PFSK-1 (cell line): ENCODE results near the gene PPFIA4.

Source experiments
- FOXP2 ChIP-seq: optimal IDR thresholded peaks from 2 replicates; pipeline ENCODE3; 2011; ENCODE audit warnings: borderline replicate concordance, control low read depth, inconsistent platforms; ENCODE audit not compliant: insufficient read depth; ENCODE audit errors: extremely low read length, extremely low read depth
- POLR2AphosphoS5 ChIP-seq: IDR thresholded peaks from 2 replicates; pipeline ENCODE4 v1.6.1; 2012; ENCODE audit warnings: low read depth, mild to moderate bottlenecking, control low read depth, low read length, moderate library complexity
- SIN3A ChIP-seq: IDR thresholded peaks from 2 replicates; pipeline ENCODE4 v1.6.1; 2012; ENCODE audit warnings: mild to moderate bottlenecking, low read length, moderate library complexity, borderline replicate concordance; ENCODE audit not compliant: insufficient read depth
- TAF1 ChIP-seq: IDR thresholded peaks from 2 replicates; pipeline ENCODE4 v1.6.1; 2012; ENCODE audit warnings: low read length, control low read depth, borderline replicate concordance; ENCODE audit not compliant: insufficient read depth
- TF ChIP-seq, protein P1 (sequence below), 2 experiments: IDR thresholded peaks; 2 replicates each; pipeline versions ENCODE4 v1.6.1 to v1.8.0; 2011 to 2012; ENCODE audit warnings: low read depth in 2 of 2, low read length in 2 of 2, control low read depth in 1 of 2, inconsistent platforms in 1 of 2, mild to moderate bottlenecking in 1 of 2, moderate library complexity in 1 of 2; ENCODE audit not compliant: insufficient read depth in 1 of 2

The PPFIA4 gene

DNA sequence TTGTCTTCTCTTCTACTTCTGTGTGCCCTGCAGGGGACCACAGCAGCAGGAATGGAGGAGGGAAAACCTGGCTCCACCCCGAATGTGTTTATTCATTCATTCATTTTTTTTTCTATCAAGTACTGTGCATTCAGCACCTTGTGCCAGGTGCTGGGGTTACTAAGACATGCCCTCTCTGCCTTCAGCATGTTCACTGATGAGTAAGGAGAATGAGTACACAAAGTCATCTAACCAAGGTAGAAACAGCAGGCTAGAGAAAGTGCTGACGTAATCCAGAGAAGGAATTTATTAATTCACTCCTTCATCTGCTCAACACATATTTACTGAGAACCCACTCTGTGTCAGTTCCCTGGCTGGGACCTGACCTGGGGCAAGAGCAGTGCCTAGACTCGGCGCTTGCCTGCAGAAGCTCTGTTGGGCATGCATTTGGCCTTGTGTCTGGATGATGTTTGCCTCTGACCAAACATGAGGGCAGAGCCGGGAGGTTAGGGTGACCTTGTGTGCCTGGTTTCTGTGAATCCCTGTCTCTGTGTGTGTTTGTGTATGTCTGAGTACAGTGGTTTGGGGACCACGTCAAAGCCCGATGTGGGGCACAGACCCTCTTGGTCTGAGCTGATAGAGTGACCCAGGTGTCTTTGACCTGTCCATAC is 62.8 kb downstream of the PPFIA4 start:
- TF ChIP-seq, protein P1, sequence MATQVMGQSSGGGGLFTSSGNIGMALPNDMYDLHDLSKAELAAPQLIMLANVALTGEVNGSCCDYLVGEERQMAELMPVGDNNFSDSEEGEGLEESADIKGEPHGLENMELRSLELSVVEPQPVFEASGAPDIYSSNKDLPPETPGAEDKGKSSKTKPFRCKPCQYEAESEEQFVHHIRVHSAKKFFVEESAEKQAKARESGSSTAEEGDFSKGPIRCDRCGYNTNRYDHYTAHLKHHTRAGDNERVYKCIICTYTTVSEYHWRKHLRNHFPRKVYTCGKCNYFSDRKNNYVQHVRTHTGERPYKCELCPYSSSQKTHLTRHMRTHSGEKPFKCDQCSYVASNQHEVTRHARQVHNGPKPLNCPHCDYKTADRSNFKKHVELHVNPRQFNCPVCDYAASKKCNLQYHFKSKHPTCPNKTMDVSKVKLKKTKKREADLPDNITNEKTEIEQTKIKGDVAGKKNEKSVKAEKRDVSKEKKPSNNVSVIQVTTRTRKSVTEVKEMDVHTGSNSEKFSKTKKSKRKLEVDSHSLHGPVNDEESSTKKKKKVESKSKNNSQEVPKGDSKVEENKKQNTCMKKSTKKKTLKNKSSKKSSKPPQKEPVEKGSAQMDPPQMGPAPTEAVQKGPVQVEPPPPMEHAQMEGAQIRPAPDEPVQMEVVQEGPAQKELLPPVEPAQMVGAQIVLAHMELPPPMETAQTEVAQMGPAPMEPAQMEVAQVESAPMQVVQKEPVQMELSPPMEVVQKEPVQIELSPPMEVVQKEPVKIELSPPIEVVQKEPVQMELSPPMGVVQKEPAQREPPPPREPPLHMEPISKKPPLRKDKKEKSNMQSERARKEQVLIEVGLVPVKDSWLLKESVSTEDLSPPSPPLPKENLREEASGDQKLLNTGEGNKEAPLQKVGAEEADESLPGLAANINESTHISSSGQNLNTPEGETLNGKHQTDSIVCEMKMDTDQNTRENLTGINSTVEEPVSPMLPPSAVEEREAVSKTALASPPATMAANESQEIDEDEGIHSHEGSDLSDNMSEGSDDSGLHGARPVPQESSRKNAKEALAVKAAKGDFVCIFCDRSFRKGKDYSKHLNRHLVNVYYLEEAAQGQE (IDR thresholded peaks at IDR 0.05; ENCODE audit: insufficient read depth in 1 of 2, low read depth in 2 of 2, low read length in 2 of 2): no peak
- TF ChIP-seq FOXP2: no peak
- TF ChIP-seq TAF1: no peak
- TF ChIP-seq SIN3A: no peak
- TF ChIP-seq POLR2AphosphoS5: no peak

DNA sequence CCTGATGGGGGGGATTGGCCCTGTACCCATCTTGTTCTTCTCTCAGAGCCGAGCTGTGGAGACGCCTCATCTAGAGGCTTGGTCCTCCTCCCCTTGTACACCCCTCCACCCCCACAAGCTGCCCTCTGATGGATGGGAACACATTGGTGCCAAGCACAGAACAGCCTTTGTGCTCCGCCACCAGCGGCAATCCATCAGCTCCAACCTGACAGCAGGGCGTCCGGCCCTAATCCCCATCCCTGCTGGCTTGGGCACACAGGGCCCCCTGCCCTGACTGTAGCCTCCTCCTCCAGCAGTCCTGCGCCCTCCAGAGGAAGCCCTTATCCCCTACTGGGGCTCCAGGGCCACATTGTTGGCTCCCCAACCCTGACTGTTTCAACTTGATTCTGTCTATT is 63.4 kb downstream of the PPFIA4 start:
- TF ChIP-seq, protein P1 (IDR thresholded peaks at IDR 0.05; ENCODE audit: insufficient read depth in 1 of 2, low read depth in 2 of 2, low read length in 2 of 2): no peak
- TF ChIP-seq TAF1: no peak
- TF ChIP-seq FOXP2: no peak
- no peak for TF ChIP-seq SIN3A
- no peak for TF ChIP-seq POLR2AphosphoS5

DNA sequence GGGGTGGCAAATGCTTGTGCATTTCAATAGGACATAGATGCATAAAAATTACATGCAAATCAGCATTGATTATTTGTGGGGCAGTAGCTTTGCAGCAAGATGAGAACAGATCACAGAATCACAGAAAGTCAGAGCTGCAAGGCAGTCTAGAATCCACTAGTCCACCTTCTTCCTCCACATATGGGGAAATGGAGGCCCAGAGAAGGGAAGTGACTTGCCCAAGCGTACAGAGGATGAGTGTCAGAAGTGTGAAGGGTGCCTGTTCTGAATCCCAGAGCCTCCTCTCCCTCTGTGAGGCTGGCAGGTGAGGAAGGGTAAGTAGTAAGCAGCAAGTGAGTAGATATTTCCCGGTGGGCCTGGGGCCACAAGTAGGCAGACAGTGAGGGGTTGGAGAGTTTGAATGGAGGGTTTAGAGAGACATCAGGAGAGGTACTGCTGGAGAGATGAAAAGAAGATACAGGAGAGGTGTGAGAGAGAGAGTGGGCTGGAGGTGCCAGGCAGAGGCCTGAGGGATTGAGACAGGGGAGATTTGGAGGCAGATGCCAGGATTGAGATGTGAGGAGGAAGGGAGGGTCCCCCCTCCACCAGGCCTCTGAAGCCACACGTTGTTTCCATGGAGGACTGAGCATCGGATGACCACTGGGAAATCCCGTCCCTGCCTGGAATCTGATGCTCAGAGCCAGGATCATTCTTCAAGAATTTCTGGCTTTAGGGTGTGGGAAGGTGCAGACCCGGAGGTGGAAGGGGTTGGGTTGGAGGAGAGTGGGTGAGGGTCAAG is 64.3 kb downstream of the PPFIA4 start:
- no peak for TF ChIP-seq TAF1
- no peak for TF ChIP-seq SIN3A
- TF ChIP-seq, protein P1 (IDR thresholded peaks at IDR 0.05; ENCODE audit: insufficient read depth in 1 of 2, low read depth in 2 of 2, low read length in 2 of 2): no peak
- TF ChIP-seq POLR2AphosphoS5: no peak
- TF ChIP-seq FOXP2: no peak

DNA sequence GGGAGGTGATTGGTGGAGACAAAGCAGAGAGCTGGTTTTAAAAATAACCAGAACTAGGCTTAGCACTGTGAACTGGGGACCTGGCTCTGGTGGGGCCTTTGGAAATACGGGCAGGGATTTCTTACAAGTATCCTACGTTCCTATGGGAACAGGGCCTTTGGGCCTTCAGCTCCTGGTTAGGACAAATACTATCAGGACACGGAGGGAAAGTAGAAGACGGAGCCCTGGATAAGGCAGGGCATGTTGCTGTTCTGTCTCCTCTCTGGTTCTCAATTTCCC is 64.8 kb downstream of the PPFIA4 start:
- TF ChIP-seq FOXP2 (no peak), SIN3A (no peak), POLR2AphosphoS5 (no peak), TAF1 (no peak)

DNA sequence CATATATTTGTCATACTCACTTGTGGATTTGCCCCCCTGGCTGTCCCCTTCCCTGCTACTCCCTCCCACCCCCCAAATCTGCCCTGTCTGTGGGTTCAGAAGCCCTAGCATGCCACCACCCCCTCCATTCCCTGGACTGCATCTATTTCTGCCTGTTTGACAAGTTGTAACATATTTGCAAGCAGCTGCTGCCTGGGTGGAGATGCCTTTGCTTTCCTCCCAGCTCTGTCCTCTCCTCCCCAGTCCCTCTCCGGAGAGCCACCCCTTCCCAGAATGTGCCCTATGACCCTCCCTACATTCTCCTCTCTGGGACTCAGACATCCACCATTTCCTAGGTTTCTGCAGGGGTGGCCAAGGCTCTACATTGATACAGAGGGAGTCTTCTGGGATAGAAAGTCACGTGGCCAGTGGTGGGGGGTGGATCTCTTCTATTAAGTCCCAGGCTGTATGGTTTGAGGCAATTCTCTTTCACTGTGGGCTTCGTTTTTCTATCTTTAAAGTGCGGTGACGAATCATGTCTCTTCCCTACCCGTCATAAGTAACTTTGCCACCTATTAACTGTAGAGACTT is 65.6 kb downstream of the PPFIA4 start:
- TF ChIP-seq SIN3A: no peak
- TF ChIP-seq POLR2AphosphoS5: no peak
- TF ChIP-seq FOXP2: no peak
- no peak for TF ChIP-seq TAF1
- TF ChIP-seq, protein P1 (IDR thresholded peaks at IDR 0.05; ENCODE audit: insufficient read depth in 1 of 2, low read depth in 2 of 2, low read length in 2 of 2): no peak
